PC-9 (cell line): Measurements from ENCODE around the gene ANKRD26. TPM values are rescaled to one million over a fixed set of nuclear protein-coding genes. Genes with fewer than 3 reads are reported as not detected.

ENCODE experiments used
- BruUV-seq: library from RNA; stranded (reverse); fragments of 400-500 nt; replicated peaks from 2 replicates; lab custom pipeline; 2021; lab: Mats Ljungman, UMichigan
- CTCF ChIA-PET: fragments of 300-600 bp; sonication (Branson Sonifier 250); formaldehyde crosslinking; loops from one replicate; lab custom pipeline; 2022; ENCODE audit warnings: antibody characterized with exemption; lab: Charles Lee
- POLR2A ChIA-PET: fragments of 300-600 bp; sonication (Branson Sonifier 250); formaldehyde crosslinking; loops from one replicate; lab custom pipeline; 2022; ENCODE audit warnings: antibody characterized with exemption; ENCODE audit not compliant: unreplicated experiment; lab: Charles Lee
- DNase-seq, 2 experiments: peaks; one replicate each; pipeline versions ENCODE4 v3.0.0 to v3.0.0-alpha.2; 2015 to 2022; ENCODE audit warnings: mixed read lengths in 1 of 2
- H2AFZ ChIP-seq: fragments of 200-600 bp; sonication (generic); 2 replicates; pipeline ENCODE4 v1.8.1; 2017; ENCODE audit warnings: antibody characterized with exemption
- H3F3A ChIP-seq: fragments of 200-600 bp; sonication (generic); 2 replicates; pipeline ENCODE4 v1.8.1; 2017; ENCODE audit warnings: antibody characterized with exemption, mild to moderate bottlenecking, low read depth; ENCODE audit not compliant: insufficient read depth
- H3K27ac ChIP-seq: fragments of 200-600 bp; sonication (generic); 2 replicates; pipeline ENCODE4 v1.6.1; 2016; ENCODE audit warnings: mixed run types
- H3K27me3 ChIP-seq: fragments of 200-600 bp; sonication (generic); 2 replicates; pipeline ENCODE4 v1.6.1; 2016; ENCODE audit warnings: low read depth, mixed run types; ENCODE audit not compliant: insufficient read depth
- H3K36me3 ChIP-seq: fragments of 200-600 bp; sonication (generic); 2 replicates; pipeline ENCODE4 v1.6.1; 2016; ENCODE audit warnings: low read depth, mixed run types
- H3K4me1 ChIP-seq: fragments of 200-600 bp; sonication (generic); replicated peaks from 2 replicates; pipeline ENCODE4 v1.6.1; 2016; ENCODE audit warnings: mixed run types; ENCODE audit not compliant: insufficient read depth
- H3K4me2 ChIP-seq: fragments of 200-600 bp; sonication (generic); 2 replicates; pipeline ENCODE4 v1.6.1; 2017; ENCODE audit warnings: mixed run types
- H3K4me3 ChIP-seq: fragments of 200-600 bp; sonication (generic); 2 replicates; pipeline ENCODE4 v1.6.1; 2016; ENCODE audit warnings: mixed run types
- H3K79me2 ChIP-seq: fragments of 200-600 bp; sonication (generic); 2 replicates; pipeline ENCODE4 v1.6.1; 2017; ENCODE audit warnings: low read depth, mixed run types
- H3K9me2 ChIP-seq: fragments of 200-600 bp; sonication (generic); 2 replicates; pipeline ENCODE4 v1.8.1; 2017; ENCODE audit warnings: mild to moderate bottlenecking; ENCODE audit not compliant: insufficient read depth
- H3K9me3 ChIP-seq: fragments of 200-600 bp; sonication (generic); 2 replicates; pipeline ENCODE4 v1.8.1; 2016; ENCODE audit warnings: low read depth; ENCODE audit not compliant: insufficient read depth
- H4K20me1 ChIP-seq: fragments of 200-600 bp; sonication (generic); 2 replicates; pipeline ENCODE4 v1.8.1; 2017; ENCODE audit not compliant: insufficient read depth
- EZH2 ChIP-seq: fragments of 200-600 bp; sonication (generic); IDR thresholded peaks from 2 replicates; pipeline ENCODE4 v1.8.0; 2017; ENCODE audit warnings: antibody characterized with exemption, low read depth
- intact Hi-C: fragments of 100-400 bp; cut with micrococcal nuclease; formaldehyde crosslinking; loops from one replicate; pipeline ENCODE4 v1.10.0; 2022; ENCODE audit not compliant: unreplicated experiment
- total RNA-seq: library from RNA; stranded (reverse); gene quantifications from 2 replicates; pipeline ENCODE4 v1.2.3, GENCODE V29; 2021
- TF ChIP-seq, protein P1 (sequence below): fragments of 200-600 bp; sonication (generic); conservative IDR thresholded peaks from 2 replicates; pipeline ENCODE4 v1.6.1; 2017; ENCODE audit warnings: mixed run types, antibody characterized with exemption, mild to moderate bottlenecking, moderate library complexity

The ANKRD26 gene
- total RNA-seq, 1 experiment from 2014 or later = 12.9 TPM

DNA sequence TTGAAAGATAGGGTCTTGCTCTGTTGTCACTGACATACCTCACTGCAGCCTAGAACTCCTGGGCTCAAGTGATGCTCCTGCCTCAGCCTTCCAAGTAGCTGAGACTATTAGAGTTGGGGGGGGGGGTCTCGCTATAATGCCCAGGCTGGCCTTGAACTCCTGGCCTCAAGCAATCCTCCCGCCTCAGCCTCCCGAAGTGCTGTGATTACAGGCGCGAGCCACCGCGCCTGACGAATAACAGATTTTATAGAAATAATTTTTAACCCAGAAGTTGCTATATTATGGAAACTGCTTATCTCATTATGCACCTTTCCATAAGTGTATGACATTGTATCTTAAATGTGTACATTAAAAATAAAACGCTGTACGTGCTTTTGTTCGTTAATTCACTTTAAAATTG, 846 bp downstream of the ANKRD26 start:
- peak overlapping the region; percentile 94 for H3K4me2 ChIP-seq
- no peaks in the 10 kb centered on the region for H3K4me1 ChIP-seq
- TF ChIP-seq, protein P1, sequence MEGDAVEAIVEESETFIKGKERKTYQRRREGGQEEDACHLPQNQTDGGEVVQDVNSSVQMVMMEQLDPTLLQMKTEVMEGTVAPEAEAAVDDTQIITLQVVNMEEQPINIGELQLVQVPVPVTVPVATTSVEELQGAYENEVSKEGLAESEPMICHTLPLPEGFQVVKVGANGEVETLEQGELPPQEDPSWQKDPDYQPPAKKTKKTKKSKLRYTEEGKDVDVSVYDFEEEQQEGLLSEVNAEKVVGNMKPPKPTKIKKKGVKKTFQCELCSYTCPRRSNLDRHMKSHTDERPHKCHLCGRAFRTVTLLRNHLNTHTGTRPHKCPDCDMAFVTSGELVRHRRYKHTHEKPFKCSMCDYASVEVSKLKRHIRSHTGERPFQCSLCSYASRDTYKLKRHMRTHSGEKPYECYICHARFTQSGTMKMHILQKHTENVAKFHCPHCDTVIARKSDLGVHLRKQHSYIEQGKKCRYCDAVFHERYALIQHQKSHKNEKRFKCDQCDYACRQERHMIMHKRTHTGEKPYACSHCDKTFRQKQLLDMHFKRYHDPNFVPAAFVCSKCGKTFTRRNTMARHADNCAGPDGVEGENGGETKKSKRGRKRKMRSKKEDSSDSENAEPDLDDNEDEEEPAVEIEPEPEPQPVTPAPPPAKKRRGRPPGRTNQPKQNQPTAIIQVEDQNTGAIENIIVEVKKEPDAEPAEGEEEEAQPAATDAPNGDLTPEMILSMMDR = no peak
- no peak for TF ChIP-seq EZH2
- no peaks in the 10 kb centered on the region for H3K9me2 ChIP-seq
- intact Hi-C loops = no loop called here
- peaks cover 13% of the 10 kb centered on the region; the same call in 1 of the 2 replicates for H3K79me2 ChIP-seq
- peak overlapping the region; percentile 81 for H3K4me3 ChIP-seq
- DNase-seq = no peak
- H3K27ac ChIP-seq = no peak overlapping the region
- ChIA-PET CTCF (no interaction called here), POLR2A (no interaction called here)
- no peaks in the 10 kb centered on the region for H3K9me3 ChIP-seq
- no peaks in the 10 kb centered on the region for H3F3A ChIP-seq
- BruUV-seq = no TSS peak
- no peaks in the 10 kb centered on the region for H4K20me1 ChIP-seq
- no peaks in the 10 kb centered on the region for H3K36me3 ChIP-seq
- H3K27me3 ChIP-seq = no peaks in the 10 kb centered on the region
- peak overlapping the region; percentile 95 for H2AFZ ChIP-seq

DNA sequence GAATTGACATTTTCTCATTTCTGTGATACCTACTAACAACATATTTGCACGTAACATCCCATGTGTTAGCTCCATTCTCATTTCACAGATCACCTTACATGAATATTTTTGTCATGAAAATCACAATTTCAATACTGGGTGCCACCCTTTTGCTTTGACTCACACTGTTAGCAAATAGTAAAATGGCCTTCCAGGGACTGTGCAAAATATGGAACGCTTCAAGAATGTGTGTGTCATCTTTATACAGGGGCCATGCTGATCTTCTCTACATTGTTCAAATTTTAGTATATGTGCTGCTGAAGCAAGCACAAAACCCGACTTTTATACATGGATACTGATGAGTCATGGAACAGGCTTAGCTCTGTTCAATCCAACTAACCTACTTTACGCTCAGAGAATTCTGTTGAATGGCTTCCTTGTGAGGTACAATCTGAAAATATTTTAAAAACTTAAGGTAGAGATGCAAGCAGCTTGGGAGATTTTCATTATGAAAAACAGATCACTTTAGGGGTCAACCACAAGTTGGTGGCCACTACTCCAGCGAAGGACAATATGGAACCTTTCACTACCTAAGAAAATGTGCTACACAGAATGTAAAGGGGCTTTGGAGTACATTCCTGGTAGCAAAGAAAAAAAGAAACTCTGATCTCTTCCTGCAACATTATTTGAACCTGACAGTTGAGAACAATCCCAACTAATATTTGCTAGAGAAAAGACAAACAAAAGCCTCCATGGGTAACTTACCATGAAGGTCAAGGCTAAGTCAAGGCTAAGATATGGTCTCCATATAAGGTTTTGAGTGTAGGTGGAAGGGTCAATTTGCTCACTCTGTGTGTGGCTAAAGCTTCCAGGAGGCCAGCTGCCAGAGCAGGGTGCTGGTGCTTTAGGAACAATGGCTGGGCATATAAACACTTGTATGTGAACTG, 11.9 kb downstream of the ANKRD26 start:
- no peaks in the 10 kb centered on the region for H3K9me3 ChIP-seq
- no peak overlapping the region for H2AFZ ChIP-seq
- no peak overlapping the region for H3K4me2 ChIP-seq
- intact Hi-C loops = no loop called here
- H3K27me3 ChIP-seq = no peaks in the 10 kb centered on the region
- no peak overlapping the region for H3K4me3 ChIP-seq
- ChIA-PET POLR2A (no interaction called here), CTCF (no interaction called here)
- no peaks in the 10 kb centered on the region for H4K20me1 ChIP-seq
- H3F3A ChIP-seq = no peaks in the 10 kb centered on the region
- BruUV-seq = no TSS peak
- H3K27ac ChIP-seq = no peak overlapping the region
- H3K9me2 ChIP-seq = no peaks in the 10 kb centered on the region
- H3K79me2 ChIP-seq = no peaks in the 10 kb centered on the region
- H3K36me3 ChIP-seq = no peaks in the 10 kb centered on the region; the same call in 1 of the 2 replicates
- H3K4me1 ChIP-seq = no peaks in the 10 kb centered on the region
- no peak for DNase-seq
- no peak for TF ChIP-seq EZH2
- TF ChIP-seq, protein P1 = no peak

DNA sequence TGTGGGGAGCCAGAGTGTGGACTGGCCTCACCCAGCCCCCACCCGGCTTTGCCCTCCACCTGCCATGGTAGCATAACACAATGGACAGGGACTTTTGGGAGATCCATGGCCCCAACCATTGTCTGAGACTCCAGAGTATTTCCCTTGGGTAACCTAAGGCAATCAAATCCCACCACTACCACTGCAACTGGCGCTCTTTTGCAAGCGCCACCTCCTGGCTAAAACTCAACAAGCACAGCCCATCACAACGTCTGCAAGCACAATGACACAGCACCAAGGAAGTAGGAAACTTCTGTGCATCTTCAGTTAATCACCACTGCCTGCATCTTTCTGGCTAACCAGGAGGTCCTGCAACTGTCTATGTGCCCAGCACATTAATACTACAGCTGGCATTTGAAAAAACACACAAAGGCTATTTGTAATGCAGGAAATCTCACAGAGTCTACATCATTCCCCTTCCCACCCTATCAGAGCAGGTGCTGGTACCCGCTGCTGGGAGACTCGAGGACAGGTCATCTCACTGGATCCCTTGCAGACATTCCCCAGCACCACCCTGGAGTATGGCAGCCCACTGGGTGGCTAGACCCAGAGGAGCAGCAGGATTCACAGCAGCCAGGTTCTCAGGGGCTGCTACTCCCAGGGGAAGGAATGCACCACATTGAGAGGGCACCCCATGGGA, 27.7 kb downstream of the ANKRD26 start:
- no peak for DNase-seq
- intact Hi-C loops = no loop called here
- CTCF ChIA-PET = no interaction called here
- Histone ChIP-seq H3K4me3 (no peak overlapping the region), H2AFZ (no peak overlapping the region), H3K9me2 (no peaks in the 10 kb centered on the region), H3K79me2 (no peaks in the 10 kb centered on the region), H3K9me3 (no peaks in the 10 kb centered on the region), H3K4me1 (no peaks in the 10 kb centered on the region), H4K20me1 (no peaks in the 10 kb centered on the region), H3K27me3 (no peaks in the 10 kb centered on the region), H3K36me3 (0 out of 2 replicates have a peak, but pooled peaks cover 3% of the 10 kb centered on the region), H3K4me2 (no peak overlapping the region), H3F3A (no peaks in the 10 kb centered on the region), H3K27ac (no peak overlapping the region)
- POLR2A ChIA-PET = no interaction called here
- TF ChIP-seq, protein P1 = no peak
- TF ChIP-seq EZH2 = no peak
- no TSS peak for BruUV-seq
